Caco-2 (cell line): ENCODE data around the gene RSPO4. TPM values are rescaled to one million over a fixed set of nuclear protein-coding genes. Genes with fewer than 3 reads are reported as not detected.

Source experiments
- BruUV-seq: library from RNA; stranded (reverse); fragments of 400-500 nt; replicated peaks from 2 replicates; lab custom pipeline; 2021; lab: Mats Ljungman, UMichigan
- CTCF ChIA-PET: fragments of 300-600 bp; sonication (Branson Sonifier 250); formaldehyde crosslinking; loops from one replicate; lab custom pipeline; 2022; ENCODE audit warnings: antibody characterized with exemption; lab: Charles Lee
- POLR2A ChIA-PET: fragments of 300-600 bp; sonication (Branson Sonifier 250); formaldehyde crosslinking; loops from one replicate; lab custom pipeline; 2022; ENCODE audit warnings: antibody characterized with exemption; lab: Charles Lee
- DNase-seq, 2 experiments: peaks; one replicate each; pipeline versions ENCODE4 v3.0.0 to v3.0.0-alpha.2; 2020 to 2022
- H3K27me3 ChIP-seq: replicated peaks from 2 replicates; pipeline ENCODE4 v1.6.0; 2011; ENCODE audit warnings: low read length; ENCODE audit not compliant: control insufficient read depth, insufficient read depth
- H3K36me3 ChIP-seq: 2 replicates; pipeline ENCODE4 v1.5.1; 2011; ENCODE audit warnings: low read length; ENCODE audit not compliant: control insufficient read depth, insufficient read depth
- H3K4me1 ChIP-seq: fragments of 250-450 bp; sonication (Bioruptor Pico); 2 replicates; pipeline ENCODE4 v1.5.1; 2020; ENCODE audit warnings: mild to moderate bottlenecking
- H3K4me3 ChIP-seq: 2 replicates; pipeline ENCODE4 v1.5.1; 2011; ENCODE audit warnings: low read depth, mild to moderate bottlenecking, control low read depth, low read length
- H3K9me3 ChIP-seq: fragments of 250-450 bp; sonication (Bioruptor Pico); 2 replicates; pipeline ENCODE4 v1.5.1; 2020; ENCODE audit warnings: mild to moderate bottlenecking, moderate library complexity
- H3K27ac Mint-ChIP-seq: one replicate; pipeline ENCODE4 v1.8.0; 2022; ENCODE audit warnings: mixed read lengths; ENCODE audit not compliant: unreplicated experiment
- H3K27me3 Mint-ChIP-seq: one replicate; pipeline ENCODE4 v1.8.0; 2022; ENCODE audit warnings: mixed read lengths; ENCODE audit not compliant: insufficient read depth, unreplicated experiment
- H3K36me3 Mint-ChIP-seq: one replicate; pipeline ENCODE4 v1.8.0; 2022; ENCODE audit warnings: mild to moderate bottlenecking, mixed read lengths; ENCODE audit not compliant: insufficient read depth, unreplicated experiment
- H3K4me1 Mint-ChIP-seq: one replicate; pipeline ENCODE4 v1.8.0; 2022; ENCODE audit warnings: low read depth, mixed read lengths; ENCODE audit not compliant: unreplicated experiment
- H3K4me3 Mint-ChIP-seq: one replicate; pipeline ENCODE4 v1.8.0; 2022; ENCODE audit warnings: mild to moderate bottlenecking, moderate library complexity, mixed read lengths; ENCODE audit not compliant: unreplicated experiment
- H3K9me3 Mint-ChIP-seq: one replicate; pipeline ENCODE4 v1.8.0; 2022; ENCODE audit warnings: mixed read lengths; ENCODE audit not compliant: unreplicated experiment
- CTCF ChIP-seq, 2 experiments: fragments of 200-600 bp in 1 of 2; IDR thresholded peaks; 1 replicate in 1 of 2; 2 replicates in 1 of 2; pipeline versions ENCODE4 v1.5.1 to v1.8.0; 2011 to 2022; ENCODE audit warnings: antibody characterized with exemption in 1 of 2, control low read depth in 1 of 2, inconsistent platforms in 1 of 2, low read depth in 1 of 2, low read length in 1 of 2, mild to moderate bottlenecking in 1 of 2, moderate library complexity in 1 of 2; ENCODE audit not compliant: insufficient read depth in 1 of 2, severe bottlenecking in 1 of 2, unreplicated experiment in 1 of 2
- intact Hi-C: fragments of 100-400 bp; cut with micrococcal nuclease; formaldehyde crosslinking; loops from one replicate; pipeline ENCODE4 v1.10.0; 2022; ENCODE audit not compliant: unreplicated experiment
- total RNA-seq: library from RNA; stranded (reverse); gene quantifications from 2 replicates; pipeline ENCODE4 v1.2.3, GENCODE V29; 2022

Gene RSPO4
- total RNA-seq, 1 experiment from 2014 or later = 0.41 TPM

- no peak overlapping the region for H3K4me3 ChIP-seq
- peaks cover 12% of the 10 kb centered on the region for H3K4me1 ChIP-seq
- ChIA-PET POLR2A (no interaction called here), CTCF (interaction anchor here (0.6 to 1.2 kb wide), 2 partner anchors 96 to 481 kb away, joined by 4 to 5 read pairs; no protein-coding TSS in a partner anchor)
- peak in 1 of 2 experiments; percentile 30 for DNase-seq
- H3K4me1 Mint-ChIP-seq = no peaks in the 10 kb centered on the region
- no peaks in the 10 kb centered on the region for H3K9me3 ChIP-seq
- H3K36me3 Mint-ChIP-seq = no peaks in the 10 kb centered on the region
- BruUV-seq = no TSS peak
- no peaks in the 10 kb centered on the region for H3K27me3 ChIP-seq
- H3K27me3 Mint-ChIP-seq = peaks cover 8% of the 10 kb centered on the region
- intact Hi-C loops = no loop called here
- H3K4me3 Mint-ChIP-seq = no peak overlapping the region
- TF ChIP-seq CTCF (IDR thresholded peaks at IDR 0.05; ENCODE audit: insufficient read depth in 1 of 2, low read depth in 1 of 2, low read length in 1 of 2, severe bottlenecking in 1 of 2, unreplicated experiment in 1 of 2) = no peak
- H3K27ac Mint-ChIP-seq = no peak overlapping the region
- H3K36me3 ChIP-seq = no peaks in the 10 kb centered on the region
- no peaks in the 10 kb centered on the region for H3K9me3 Mint-ChIP-seq
Measured at GRCh38 chr20:911882-912600, 90.1 kb downstream of the RSPO4 start.

GRCh38 chr20:910870-911770, 91.0 kb downstream of the RSPO4 start:
- Mint-ChIP-seq H3K27me3 (peaks cover 8% of the 10 kb centered on the region), H3K9me3 (no peaks in the 10 kb centered on the region), H3K4me3 (no peak overlapping the region), H3K4me1 (no peaks in the 10 kb centered on the region), H3K27ac (no peak overlapping the region), H3K36me3 (no peaks in the 10 kb centered on the region)
- no peak for DNase-seq
- H3K4me1 ChIP-seq = peaks cover 12% of the 10 kb centered on the region
- no peak overlapping the region for H3K4me3 ChIP-seq
- no peaks in the 10 kb centered on the region for H3K9me3 ChIP-seq
- intact Hi-C loops = no loop called here
- CTCF ChIA-PET = interaction anchor here (0.6 to 1.2 kb wide), 2 partner anchors 95 to 482 kb away, joined by 4 to 5 read pairs; no protein-coding TSS in a partner anchor
- no peaks in the 10 kb centered on the region for H3K36me3 ChIP-seq
- POLR2A ChIA-PET = no interaction called here
- no TSS peak for BruUV-seq
- H3K27me3 ChIP-seq = no peaks in the 10 kb centered on the region
- TF ChIP-seq CTCF (IDR thresholded peaks at IDR 0.05; ENCODE audit: insufficient read depth in 1 of 2, low read depth in 1 of 2, low read length in 1 of 2, severe bottlenecking in 1 of 2, unreplicated experiment in 1 of 2) = no peak

- H3K9me3 Mint-ChIP-seq = no peaks in the 10 kb centered on the region
- H3K36me3 ChIP-seq = no peaks in the 10 kb centered on the region
- no peak for DNase-seq
- H3K4me3 Mint-ChIP-seq = no peak overlapping the region
- H3K27me3 ChIP-seq = no peaks in the 10 kb centered on the region
- H3K4me3 ChIP-seq = no peak overlapping the region
- no peak overlapping the region for H3K27ac Mint-ChIP-seq
- ChIA-PET POLR2A (no interaction called here), CTCF (no interaction called here)
- no TSS peak for BruUV-seq
- H3K4me1 Mint-ChIP-seq = no peaks in the 10 kb centered on the region
- no peak for TF ChIP-seq CTCF (IDR thresholded peaks at IDR 0.05; ENCODE audit: insufficient read depth in 1 of 2, low read depth in 1 of 2, low read length in 1 of 2, severe bottlenecking in 1 of 2, unreplicated experiment in 1 of 2)
- no peaks in the 10 kb centered on the region for H3K36me3 Mint-ChIP-seq
- H3K4me1 ChIP-seq = peaks cover 12% of the 10 kb centered on the region
- no peaks in the 10 kb centered on the region for H3K9me3 ChIP-seq
- peaks cover 7% of the 10 kb centered on the region for H3K27me3 Mint-ChIP-seq
- intact Hi-C loops = no loop called here
Measured at GRCh38 chr20:910132-910869, 91.8 kb downstream of the RSPO4 start.
